ENCODE measurements around the gene MYL11.

DNA sequence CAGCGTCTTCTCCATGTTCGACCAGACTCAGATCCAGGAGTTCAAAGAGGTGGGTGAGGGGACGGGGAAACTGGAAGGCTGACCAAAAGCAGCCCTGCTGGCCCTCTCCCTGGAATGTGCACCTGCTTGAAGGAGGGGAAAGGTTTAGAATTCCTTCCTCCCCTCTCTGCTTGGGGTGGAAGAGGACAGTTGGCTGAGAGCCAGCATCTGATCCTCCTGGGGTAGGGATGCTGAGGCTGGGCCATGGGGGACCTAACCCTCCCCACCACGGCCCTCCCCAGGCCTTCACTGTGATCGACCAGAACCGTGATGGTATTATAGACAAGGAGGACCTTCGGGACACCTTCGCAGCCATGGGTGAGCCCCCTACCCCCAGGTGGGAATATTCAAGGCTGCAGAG, 1.3 kb downstream of the MYL11 start:
- TF ChIP-seq CTCF (conservative IDR thresholded peaks at IDR 0.05) (no peak), ZFX (IDR thresholded peaks at IDR 0.05) (no peak)

Data from C4-2B (cell line).